ENCODE data around the gene POLH.
A peak's percentile ranks its signal among the peaks of the same experiment; 100 is the strongest.
"Not testable (repeated sequence)": the region's sequence is repeated elsewhere in the genome, so short reads cannot be mapped to it uniquely, and the experiment has no call there.

The POLH gene

GRCh38 chr6:43575772-43576551 lies at the start of gene POLH, which contains the start of gene XPO5:
TSS of gene POLH (plus strand) at chr6:43576185. CDS start at chr6:43582320, 6,135 bp downstream.
TSS of gene XPO5 (minus strand) at chr6:43576038. CDS start at chr6:43575864, 174 bp downstream.
- DNase-seq (ENCODE audit: low read depth in 2 of 2): peak; percentile 85 to 88

GRCh38 chr6:43532201-43532600 lies 43.8 kb upstream of the POLH start:
- no peak for DNase-seq (ENCODE audit: low read depth in 2 of 2)

GRCh38 chr6:43538986-43539385 lies 37.0 kb upstream of the POLH start:
- DNase-seq (ENCODE audit: low read depth in 2 of 2): not testable (repeated sequence)

GRCh38 chr6:43539409-43539808 lies 36.6 kb upstream of the POLH start:
- not testable (repeated sequence) for DNase-seq (ENCODE audit: low read depth in 2 of 2)

- DNase-seq (ENCODE audit: low read depth in 2 of 2): no peak
Observed at GRCh38 chr6:43540507-43540906, 35.5 kb upstream of the POLH start.

- no peak for DNase-seq (ENCODE audit: low read depth in 2 of 2)
Observed at GRCh38 chr6:43541774-43542471, 34.1 kb upstream of the POLH start.

GRCh38 chr6:43544461-43544860 lies 31.5 kb upstream of the POLH start:
- DNase-seq (ENCODE audit: low read depth in 2 of 2): no peak

GRCh38 chr6:43547222-43547621 lies 28.8 kb upstream of the POLH start:
- DNase-seq (ENCODE audit: low read depth in 2 of 2): no peak

GRCh38 chr6:43557620-43558019 lies 18.4 kb upstream of the POLH start:
- not testable (repeated sequence) for DNase-seq (ENCODE audit: low read depth in 2 of 2)

- no peak for DNase-seq (ENCODE audit: low read depth in 2 of 2)
Observed at GRCh38 chr6:43559328-43559727, 16.7 kb upstream of the POLH start.

GRCh38 chr6:43570876-43571441 lies 5.0 kb upstream of the POLH start:
- DNase-seq (ENCODE audit: low read depth in 2 of 2): no peak

GRCh38 chr6:43572015-43572414 lies 4.0 kb upstream of the POLH start:
- DNase-seq (ENCODE audit: low read depth in 2 of 2): no peak

GRCh38 chr6:43575105-43575771 lies 747 bp upstream of the POLH start:
- DNase-seq (ENCODE audit: low read depth in 2 of 2): peak in 1 of 2 donors; percentile 26

GRCh38 chr6:43578748-43579147 lies 2.8 kb downstream of the POLH start:
- no peak for DNase-seq (ENCODE audit: low read depth in 2 of 2)

GRCh38 chr6:43579171-43579570 lies 3.2 kb downstream of the POLH start:
- DNase-seq (ENCODE audit: low read depth in 2 of 2): no peak

- DNase-seq (ENCODE audit: low read depth in 2 of 2): no peak
Observed at GRCh38 chr6:43582911-43583310, 6.9 kb downstream of the POLH start.

- DNase-seq (ENCODE audit: low read depth in 2 of 2): no peak
Observed at GRCh38 chr6:43584892-43585570, 9.0 kb downstream of the POLH start.

GRCh38 chr6:43588194-43588593 lies 12.2 kb downstream of the POLH start:
- DNase-seq (ENCODE audit: low read depth in 2 of 2): no peak

GRCh38 chr6:43589564-43589963 lies 13.6 kb downstream of the POLH start:
- DNase-seq (ENCODE audit: low read depth in 2 of 2): not testable (repeated sequence)

- no peak for DNase-seq (ENCODE audit: low read depth in 2 of 2)
Observed at GRCh38 chr6:43593938-43594337, 18.0 kb downstream of the POLH start.

GRCh38 chr6:43600595-43600994 lies 24.6 kb downstream of the POLH start:
- no peak for DNase-seq (ENCODE audit: low read depth in 2 of 2)

GRCh38 chr6:43604174-43604573 lies 28.2 kb downstream of the POLH start:
- no peak for DNase-seq (ENCODE audit: low read depth in 2 of 2)

Measured in activated CD4-positive, alpha-beta T cell treated with anti-CD3 and anti-CD28 coated beads for 24 hours (primary cell).